ENCODE data around the gene ACBD7. TPM values are rescaled to one million over a fixed set of nuclear protein-coding genes. Genes with fewer than 3 reads are reported as not detected.

ACBD7 gene
- total RNA-seq, 1 experiment from 2014 or later: 0.63 TPM

GRCh38 chr10:15103513-15103912 is 14.9 kb upstream of the ACBD7 start:
- Mint-ChIP-seq H3K4me1 (ENCODE audit: insufficient read depth, unreplicated experiment) (peaks cover 6% of the 10 kb centered on the region), H3K9me3 (ENCODE audit: unreplicated experiment) (no peaks in the 10 kb centered on the region), H3K27ac (ENCODE audit: low read depth, unreplicated experiment) (no peak overlapping the region), H3K27me3 (ENCODE audit: insufficient read depth, unreplicated experiment) (no peaks in the 10 kb centered on the region), H3K4me3 (ENCODE audit: unreplicated experiment) (no peak overlapping the region), H3K36me3 (ENCODE audit: insufficient read depth, unreplicated experiment) (peaks cover 81% of the 10 kb centered on the region)
- no peak for DNase-seq (ENCODE audit: unreplicated experiment)
- ChIA-PET POLR2A (no interaction called here), CTCF (interaction anchor here (0.5 to 0.7 kb wide), 3 partner anchors 10 to 1386 kb away, joined by 3 to 5 read pairs (median 3); no protein-coding TSS in a partner anchor)
- no TSS peak for BruUV-seq (replicated peaks)
- intact Hi-C loops (cut with micrococcal nuclease): no loop called here
- no peak for TF ChIP-seq CTCF (IDR thresholded peaks at IDR 0.05; ENCODE audit: unreplicated experiment)

- Mint-ChIP-seq H3K27me3 (ENCODE audit: insufficient read depth, unreplicated experiment) (no peaks in the 10 kb centered on the region), H3K36me3 (ENCODE audit: insufficient read depth, unreplicated experiment) (peaks cover 69% of the 10 kb centered on the region), H3K4me1 (ENCODE audit: insufficient read depth, unreplicated experiment) (peaks cover 16% of the 10 kb centered on the region), H3K9me3 (ENCODE audit: unreplicated experiment) (no peaks in the 10 kb centered on the region), H3K27ac (ENCODE audit: low read depth, unreplicated experiment) (no peak overlapping the region), H3K4me3 (ENCODE audit: unreplicated experiment) (no peak overlapping the region)
- no peak for TF ChIP-seq CTCF (IDR thresholded peaks at IDR 0.05; ENCODE audit: unreplicated experiment)
- ChIA-PET CTCF (interaction anchor here (0.6 to 2.0 kb wide), 5 partner anchors 8 to 791 kb away, joined by 3 to 9 read pairs (median 3); partner anchors contain the start of gene DCLRE1C), POLR2A (interaction anchor here (1.0 to 3.8 kb wide), 7 partner anchors 9 to 222 kb away, joined by 3 to 27 read pairs (median 4); partner anchors contain the start of genes DCLRE1C, MEIG1 and SUV39H2)
- no TSS peak for BruUV-seq (replicated peaks)
- intact Hi-C loops (cut with micrococcal nuclease): loop anchor here (5.0 kb wide), 1 partner anchor 263 kb away; the partner anchor contains the start of genes CDNF, HSPA14 and MSANTD7
- no peak for DNase-seq (ENCODE audit: unreplicated experiment)
Measured at GRCh38 chr10:15099886-15100285, 11.3 kb upstream of the ACBD7 start.

- H3K27ac Mint-ChIP-seq (ENCODE audit: low read depth, unreplicated experiment): peak within 1 kb of the TSS; percentile 92
- H3K4me1 Mint-ChIP-seq (ENCODE audit: insufficient read depth, unreplicated experiment): peaks cover 16% of the 10 kb centered on the region
- ChIA-PET POLR2A (interaction anchor here (0.8 to 3.8 kb wide), 16 partner anchors 9 to 273 kb away, joined by 3 to 27 read pairs (median 5); partner anchors contain the start of genes DCLRE1C, FAM171A1, MEIG1 and NMT2), CTCF (interaction anchor here (0.6 to 1.3 kb wide), 3 partner anchors 10 to 155 kb away, joined by 3 to 5 read pairs (median 3); no protein-coding TSS in a partner anchor)
- H3K4me3 Mint-ChIP-seq (ENCODE audit: unreplicated experiment): peak within 1 kb of the TSS; percentile 94
- no peaks in the 10 kb centered on the region for H3K9me3 Mint-ChIP-seq (ENCODE audit: unreplicated experiment)
- no peak for TF ChIP-seq CTCF (IDR thresholded peaks at IDR 0.05; ENCODE audit: unreplicated experiment)
- no peaks in the 10 kb centered on the region for H3K27me3 Mint-ChIP-seq (ENCODE audit: insufficient read depth, unreplicated experiment)
- no TSS peak for BruUV-seq (replicated peaks)
- H3K36me3 Mint-ChIP-seq (ENCODE audit: insufficient read depth, unreplicated experiment): peaks cover 44% of the 10 kb centered on the region
- intact Hi-C loops (cut with micrococcal nuclease): loop anchor here (5.0 kb wide), 1 partner anchor 260 kb away; the partner anchor contains the start of genes CDNF, HSPA14 and MSANTD7
- DNase-seq (ENCODE audit: unreplicated experiment): peak; percentile 96
Measured at GRCh38 chr10:15097011-15097812, 8.6 kb upstream of the ACBD7 start, which contains the start of gene RPP38. Gene RPP38 (plus strand): TSS chr10:15097355. CDS start chr10:15103315, 5,960 bp downstream.

- no peaks in the 10 kb centered on the region for H3K27me3 Mint-ChIP-seq (ENCODE audit: insufficient read depth, unreplicated experiment)
- no peak for TF ChIP-seq CTCF (IDR thresholded peaks at IDR 0.05; ENCODE audit: unreplicated experiment)
- intact Hi-C loops (cut with micrococcal nuclease): loop anchor here (5.0 kb wide), 1 partner anchor 259 kb away; the partner anchor contains the start of genes CDNF, HSPA14 and MSANTD7
- no peaks in the 10 kb centered on the region for H3K9me3 Mint-ChIP-seq (ENCODE audit: unreplicated experiment)
- peak overlapping the region; percentile 94 for H3K4me3 Mint-ChIP-seq (ENCODE audit: unreplicated experiment)
- peaks cover 16% of the 10 kb centered on the region for H3K4me1 Mint-ChIP-seq (ENCODE audit: insufficient read depth, unreplicated experiment)
- POLR2A ChIA-PET: interaction anchor here (0.7 to 2.7 kb wide), 8 partner anchors 13 to 218 kb away, joined by 3 to 9 read pairs (median 4); partner anchors contain the start of genes DCLRE1C, NMT2 and SUV39H2
- H3K27ac Mint-ChIP-seq (ENCODE audit: low read depth, unreplicated experiment): peak overlapping the region; percentile 92
- CTCF ChIA-PET: interaction anchor here (1.0 kb wide), 1 partner anchor 10 kb away, joined by 3 read pairs; no protein-coding TSS in a partner anchor
- DNase-seq (ENCODE audit: unreplicated experiment): no peak
- H3K36me3 Mint-ChIP-seq (ENCODE audit: insufficient read depth, unreplicated experiment): peaks cover 39% of the 10 kb centered on the region
- BruUV-seq (replicated peaks): TSS peak; percentile 49
Measured at GRCh38 chr10:15096661-15097010, 8.1 kb upstream of the ACBD7 start.
